ENCODE results near the gene SLC39A13. TPM values are rescaled to one million over a fixed set of nuclear protein-coding genes. Genes with fewer than 3 reads are reported as not detected.

The SLC39A13 gene
- total RNA-seq, 4 donors from 2014 or later: 51.3 to 84.3 (median 66.8) TPM

GRCh38 chr11:47406896-47407745 is 1.3 kb upstream of the SLC39A13 start:
- peak overlapping the region; percentile 87 to 96 (median 95) for H3K27ac ChIP-seq
- peaks cover 22 to 32% of the 10 kb centered on the region in 2 donors for H3K4me1 ChIP-seq
- DNase-seq: peak; percentile 30 to 47
- TF ChIP-seq, protein P1, sequence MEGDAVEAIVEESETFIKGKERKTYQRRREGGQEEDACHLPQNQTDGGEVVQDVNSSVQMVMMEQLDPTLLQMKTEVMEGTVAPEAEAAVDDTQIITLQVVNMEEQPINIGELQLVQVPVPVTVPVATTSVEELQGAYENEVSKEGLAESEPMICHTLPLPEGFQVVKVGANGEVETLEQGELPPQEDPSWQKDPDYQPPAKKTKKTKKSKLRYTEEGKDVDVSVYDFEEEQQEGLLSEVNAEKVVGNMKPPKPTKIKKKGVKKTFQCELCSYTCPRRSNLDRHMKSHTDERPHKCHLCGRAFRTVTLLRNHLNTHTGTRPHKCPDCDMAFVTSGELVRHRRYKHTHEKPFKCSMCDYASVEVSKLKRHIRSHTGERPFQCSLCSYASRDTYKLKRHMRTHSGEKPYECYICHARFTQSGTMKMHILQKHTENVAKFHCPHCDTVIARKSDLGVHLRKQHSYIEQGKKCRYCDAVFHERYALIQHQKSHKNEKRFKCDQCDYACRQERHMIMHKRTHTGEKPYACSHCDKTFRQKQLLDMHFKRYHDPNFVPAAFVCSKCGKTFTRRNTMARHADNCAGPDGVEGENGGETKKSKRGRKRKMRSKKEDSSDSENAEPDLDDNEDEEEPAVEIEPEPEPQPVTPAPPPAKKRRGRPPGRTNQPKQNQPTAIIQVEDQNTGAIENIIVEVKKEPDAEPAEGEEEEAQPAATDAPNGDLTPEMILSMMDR (IDR thresholded peaks at IDR 0.05): no peak
- no peak for TF ChIP-seq POLR2A (IDR thresholded peaks at IDR 0.05)
- no peaks in the 10 kb centered on the region for H3K36me3 ChIP-seq
- H3K4me3 ChIP-seq (replicated peaks in 1 of 3): peak overlapping the region in 2 of 3 donors; percentile 35 to 51
- H3K27me3 ChIP-seq: no peaks in the 10 kb centered on the region
- no peaks in the 10 kb centered on the region for H3K9me3 ChIP-seq
- intact Hi-C loops (cut with DNase I): no loop called here
- 46 to 54% methylated on average over 12 of the region's 12 CpGs for WGBS, 2 donors

- H3K9me3 ChIP-seq: no peaks in the 10 kb centered on the region
- no peaks in the 10 kb centered on the region for H3K27me3 ChIP-seq
- peak overlapping the region; percentile 29 to 84 (median 61) for H3K4me3 ChIP-seq (replicated peaks in 1 of 3)
- peak overlapping the region; percentile 83 to 93 (median 89) for H3K27ac ChIP-seq
- H3K36me3 ChIP-seq: peaks cover 5 to 6% of the 10 kb centered on the region in 2 donors
- DNase-seq: peak; percentile 71 to 79
- WGBS, 2 donors: 4% methylated on average over 19 to 29 of the region's 50 CpGs
- TF ChIP-seq POLR2A (IDR thresholded peaks at IDR 0.05): no peak
- TF ChIP-seq, protein P1 (IDR thresholded peaks at IDR 0.05): no peak
- intact Hi-C loops (cut with DNase I): no loop called here
- H3K4me1 ChIP-seq: peaks cover 22 to 32% of the 10 kb centered on the region in 2 donors
Measured at GRCh38 chr11:47408598-47409439, 429 bp downstream of the SLC39A13 start.

DNA sequence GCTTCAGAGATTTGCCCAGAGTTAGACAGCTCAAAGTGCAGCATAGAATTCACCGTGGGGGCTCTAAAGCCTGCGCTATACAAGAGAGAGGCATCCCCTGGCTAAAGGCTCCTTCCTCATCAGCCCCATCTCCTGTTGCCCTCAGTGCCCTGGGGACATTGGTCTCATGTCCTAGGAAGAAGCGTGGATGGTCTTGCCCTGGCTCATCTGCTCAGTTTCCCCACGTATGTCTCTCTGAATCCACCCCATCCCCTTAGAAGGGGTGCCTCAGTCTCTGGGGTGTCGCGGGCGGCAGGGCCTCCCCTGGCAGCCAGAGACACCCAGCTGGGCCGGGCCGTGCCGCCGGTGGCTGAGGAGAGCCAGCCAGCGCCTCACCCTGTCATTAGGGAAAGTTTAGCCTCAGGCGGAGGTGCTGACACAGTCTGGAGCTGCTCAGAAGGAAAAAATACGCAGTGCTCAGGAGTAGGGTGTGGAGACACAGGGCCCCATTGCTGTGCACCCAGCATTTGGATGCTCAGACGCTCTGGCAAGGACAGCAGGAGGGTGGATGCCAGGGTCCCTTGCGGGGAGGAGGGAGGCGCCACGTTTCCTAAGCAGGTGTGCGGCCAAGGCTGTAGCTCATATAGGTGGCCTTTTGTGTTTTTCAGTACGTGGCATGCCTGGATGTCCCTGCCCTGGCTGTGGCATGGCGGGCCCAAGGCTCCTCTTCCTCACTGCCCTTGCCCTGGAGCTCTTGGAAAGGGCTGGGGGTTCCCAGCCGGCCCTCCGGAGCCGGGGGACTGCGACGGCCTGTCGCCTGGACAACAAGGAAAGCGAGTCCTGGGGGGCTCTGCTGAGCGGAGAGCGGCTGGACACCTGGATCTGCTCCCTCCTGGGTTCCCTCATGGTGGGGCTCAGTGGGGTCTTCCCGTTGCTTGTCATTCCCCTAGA is 1.3 kb downstream of the SLC39A13 start:
- no peak for DNase-seq
- intact Hi-C loops (cut with DNase I): no loop called here
- TF ChIP-seq, protein P1 (IDR thresholded peaks at IDR 0.05): no peak
- TF ChIP-seq POLR2A (IDR thresholded peaks at IDR 0.05): no peak
- 81 to 89% methylated on average over 15 to 21 of the region's 31 CpGs for WGBS, 2 donors
- Histone ChIP-seq H3K4me3 (replicated peaks in 1 of 3) (peak overlapping the region in 1 of 3 donors; percentile 61), H3K4me1 (peaks cover 22 to 32% of the 10 kb centered on the region in 2 donors), H3K36me3 (peaks cover 14% of the 10 kb centered on the region in 2 donors), H3K27me3 (no peaks in the 10 kb centered on the region), H3K9me3 (no peaks in the 10 kb centered on the region), H3K27ac (peak overlapping the region; percentile 83 to 93 (median 89))

GRCh38 chr11:47410370-47411264 is 2.2 kb downstream of the SLC39A13 start:
- no peaks in the 10 kb centered on the region for H3K9me3 ChIP-seq
- H3K27ac ChIP-seq: peak overlapping the region in 2 of 3 donors; percentile 33 to 93
- no peak for DNase-seq
- 72 to 81% methylated on average over 9 to 10 of the region's 12 CpGs for WGBS, 2 donors
- TF ChIP-seq, protein P1 (IDR thresholded peaks at IDR 0.05): no peak
- no peak for TF ChIP-seq POLR2A (IDR thresholded peaks at IDR 0.05)
- H3K27me3 ChIP-seq: no peaks in the 10 kb centered on the region
- no peak overlapping the region for H3K4me3 ChIP-seq (replicated peaks in 1 of 3)
- H3K4me1 ChIP-seq: peaks cover 26 to 39% of the 10 kb centered on the region in 2 donors
- intact Hi-C loops (cut with DNase I): no loop called here
- peaks cover 16 to 21% of the 10 kb centered on the region in 2 donors for H3K36me3 ChIP-seq

Measured in thyroid gland (tissue), 4 donors.